Measurements from ENCODE around the gene HEPACAM2. TPM values are rescaled to one million over a fixed set of nuclear protein-coding genes. Genes with fewer than 3 reads are reported as not detected.

The HEPACAM2 gene
- under 0.01 and 0.28 TPM in 2 replicates for total RNA-seq (2012; rRNA removed)
- 0.05 TPM in 1 of 2 replicates, not detected in the other for polyA plus RNA-seq (2012; rRNA removed)
- polyA plus RNA-seq (2012; cell fraction: cytosol; rRNA removed) = not detected in 2 replicates
- not detected in 2 replicates for polyA plus RNA-seq (2012; cell fraction: nucleus; rRNA removed; ENCODE audit: low replicate concordance)
- not detected for Bru-seq, nascent RNA
- percentile 4 among the genes with signal in this experiment for BruChase-seq, experiment 1, labeled RNA remaining after a 6-hour chase
- percentile 3 among the genes with signal in this experiment for BruChase-seq, experiment 2, labeled RNA remaining after a 2-hour chase
- long read RNA-seq = 0 reads

GRCh38 chr7:93226310-93226709 is at the start of gene HEPACAM2:
Gene HEPACAM2, minus strand, starts transcription at chr7:93226469.
- H3K14ac ChIP-seq (replicated peaks; ENCODE audit: low read depth, low read length) = no peak within 1 kb of the TSS
- H3K23ac ChIP-seq (ENCODE audit: low read depth, low read length) = no peak within 1 kb of the TSS
- no peaks in the 10 kb centered on the region for H3K9me3 ChIP-seq (ENCODE audit: control insufficient read depth, insufficient read depth, low read length)
- TF ChIP-seq MXI1 (IDR thresholded peaks at IDR 0.05; ENCODE audit: borderline replicate concordance, low read depth, low read length) (no peak), RFX5 (IDR thresholded peaks at IDR 0.05; ENCODE audit: low read depth, low read length) (no peak), CEBPB (IDR thresholded peaks at IDR 0.05; ENCODE audit: low read depth, low read length) (no peak), CTCF (conservative IDR thresholded peaks at IDR 0.05; ENCODE audit: low read depth, low read length) (no peak), RCOR1 (IDR thresholded peaks at IDR 0.05; ENCODE audit: insufficient replicate concordance, low read length) (no peak), MAZ (IDR thresholded peaks at IDR 0.05; ENCODE audit: borderline replicate concordance, low read depth, low read length) (no peak), CHD1 (IDR thresholded peaks at IDR 0.05; ENCODE audit: low read depth, low read length) (no peak), NFE2L2 (IDR thresholded peaks at IDR 0.05; ENCODE audit: low read depth, low read length) (no peak), POLR2A (IDR thresholded peaks at IDR 0.05; ENCODE audit: low read depth, low read length) (no peak), FOS (IDR thresholded peaks at IDR 0.05; ENCODE audit: low read depth, low read length) (no peak), MAFK (IDR thresholded peaks at IDR 0.05; ENCODE audit: low read depth, low read length) (no peak), BHLHE40 (IDR thresholded peaks at IDR 0.05; ENCODE audit: low read depth, low read length) (no peak), RAD21 (IDR thresholded peaks at IDR 0.05; ENCODE audit: low read length) (no peak), SMC3 (IDR thresholded peaks at IDR 0.05; ENCODE audit: low read depth, low read length) (no peak)
- TF ChIP-seq, protein P1, sequence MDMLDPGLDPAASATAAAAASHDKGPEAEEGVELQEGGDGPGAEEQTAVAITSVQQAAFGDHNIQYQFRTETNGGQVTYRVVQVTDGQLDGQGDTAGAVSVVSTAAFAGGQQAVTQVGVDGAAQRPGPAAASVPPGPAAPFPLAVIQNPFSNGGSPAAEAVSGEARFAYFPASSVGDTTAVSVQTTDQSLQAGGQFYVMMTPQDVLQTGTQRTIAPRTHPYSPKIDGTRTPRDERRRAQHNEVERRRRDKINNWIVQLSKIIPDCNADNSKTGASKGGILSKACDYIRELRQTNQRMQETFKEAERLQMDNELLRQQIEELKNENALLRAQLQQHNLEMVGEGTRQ (IDR thresholded peaks at IDR 0.05; ENCODE audit: low read depth, low read length) = no peak
- TF ChIP-seq, protein P2, sequence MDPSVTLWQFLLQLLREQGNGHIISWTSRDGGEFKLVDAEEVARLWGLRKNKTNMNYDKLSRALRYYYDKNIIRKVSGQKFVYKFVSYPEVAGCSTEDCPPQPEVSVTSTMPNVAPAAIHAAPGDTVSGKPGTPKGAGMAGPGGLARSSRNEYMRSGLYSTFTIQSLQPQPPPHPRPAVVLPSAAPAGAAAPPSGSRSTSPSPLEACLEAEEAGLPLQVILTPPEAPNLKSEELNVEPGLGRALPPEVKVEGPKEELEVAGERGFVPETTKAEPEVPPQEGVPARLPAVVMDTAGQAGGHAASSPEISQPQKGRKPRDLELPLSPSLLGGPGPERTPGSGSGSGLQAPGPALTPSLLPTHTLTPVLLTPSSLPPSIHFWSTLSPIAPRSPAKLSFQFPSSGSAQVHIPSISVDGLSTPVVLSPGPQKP (IDR thresholded peaks at IDR 0.05; ENCODE audit: borderline replicate concordance, low read depth, low read length) = no peak
- no peaks in the 10 kb centered on the region for H3K36me3 ChIP-seq (ENCODE audit: control insufficient read depth, insufficient read depth, low read length)
- ChIA-PET CTCF (interaction anchor here (0.6 kb wide), 1 partner anchor 100 kb away, joined by 3 read pairs; no protein-coding TSS in a partner anchor), POLR2A (ENCODE audit: unreplicated experiment) (no interaction called here)
- H4K91ac ChIP-seq (ENCODE audit: insufficient read depth, low read depth, low read length) = no peak within 1 kb of the TSS
- in situ Hi-C loops (cut with MboI; ENCODE audit: low sequenced_read_pairs) (loop anchor here (25.0 kb wide), 1 partner anchor 986 kb away; no protein-coding TSS in a partner anchor), dilution Hi-C loops (cut with HindIII; ENCODE audit: low sequenced_read_pairs, unreplicated experiment) (no loop called here), intact Hi-C loops (cut with micrococcal nuclease) (loop anchor here (5.0 kb wide), 3 partner anchors 49 to 604 kb away; no protein-coding TSS in a partner anchor)
- no peak within 1 kb of the TSS for H2BK120ac ChIP-seq (ENCODE audit: low read depth, low read length)
- H3K27ac ChIP-seq (ENCODE audit: insufficient read depth, low read length) = no peak within 1 kb of the TSS
- ATAC-seq (ENCODE audit: low read depth) (no peak), DNase-seq (no peak)
- no peaks in the 10 kb centered on the region for H3K9me1 ChIP-seq (ENCODE audit: insufficient read depth, low read length)
- H2BK15ac ChIP-seq (ENCODE audit: low read depth, low read length) = no peak within 1 kb of the TSS
- H3K9ac ChIP-seq (ENCODE audit: low read depth, low read length) = no peak within 1 kb of the TSS
- no peak within 1 kb of the TSS for H3K18ac ChIP-seq (ENCODE audit: low read depth, low read length)
- H4K8ac ChIP-seq (ENCODE audit: low read depth in 2 of 2, low read length in 2 of 2) = no peak within 1 kb of the TSS
- no peak within 1 kb of the TSS for H2BK5ac ChIP-seq (ENCODE audit: low read depth, low read length, poor library complexity, severe bottlenecking)
- no peak within 1 kb of the TSS for H3K4me3 ChIP-seq (ENCODE audit: insufficient read depth, low read depth, low read length)
- H2AK9ac ChIP-seq (replicated peaks; ENCODE audit: low read depth, low read length, poor library complexity) = no peak within 1 kb of the TSS
- no peak within 1 kb of the TSS for H3K56ac ChIP-seq (ENCODE audit: extremely low read depth, insufficient read depth, low read length)
- H3K27me3 ChIP-seq (ENCODE audit: control insufficient read depth, insufficient read depth, low read length) = peaks cover 10% of the 10 kb centered on the region
- H3K4me2 ChIP-seq (ENCODE audit: low read depth, low read length) = no peak within 1 kb of the TSS
- 50% methylated on average over 1 of the region's 2 CpGs; no CpG with 5 or more reads in 1 of the 2 experiments for WGBS, 2 experiments (ENCODE audit: extremely low coverage in 2 of 2, insufficient read length in 1 of 2)
- no peak within 1 kb of the TSS for H3K4ac ChIP-seq (ENCODE audit: low read depth, low read length)
- no peaks in the 10 kb centered on the region for H3K79me1 ChIP-seq (ENCODE audit: low read depth in 1 of 2, low read length in 2 of 2)
- no TSS peak for BruUV-seq (replicated peaks)
- H4K5ac ChIP-seq (ENCODE audit: low read depth, low read length) = no peak within 1 kb of the TSS
- H4K20me1 ChIP-seq (ENCODE audit: insufficient read depth, low read length) = no peaks in the 10 kb centered on the region
- H2AFZ ChIP-seq (replicated peaks; ENCODE audit: low read length, poor library complexity) = no peak within 1 kb of the TSS
- no peak within 1 kb of the TSS for H2BK20ac ChIP-seq (ENCODE audit: low read depth, low read length)
- no peaks in the 10 kb centered on the region for H3K4me1 ChIP-seq (ENCODE audit: control insufficient read depth, insufficient read depth, low read length)
- H2AK5ac ChIP-seq (ENCODE audit: low read depth, low read length) = no peak within 1 kb of the TSS

All from IMR-90 (cell line).